NCI-H345 (cell line): ENCODE results near the gene DLG2.

Source experiments
- DNase-seq: peaks from one replicate; lab custom pipeline; 2025; lab: John Stamatoyannopoulos, UW

Gene DLG2

GRCh38 chr11:83680321-83680720 is 1946.8 kb downstream of the DLG2 start:
- peak; percentile 41 for DNase-seq

GRCh38 chr11:83678831-83679584 is 1948.1 kb downstream of the DLG2 start:
- DNase-seq, result no peak

GRCh38 chr11:83677730-83678129 is 1949.4 kb downstream of the DLG2 start:
- DNase-seq, result no peak

- DNase-seq, result no peak
Measured at GRCh38 chr11:83676056-83676601, 1951.0 kb downstream of the DLG2 start.

GRCh38 chr11:83674102-83674896 is 1952.8 kb downstream of the DLG2 start:
- DNase-seq, result no peak

GRCh38 chr11:83671289-83671688 is 1955.9 kb downstream of the DLG2 start:
- peak; percentile 17 for DNase-seq

GRCh38 chr11:83666149-83666548 is 1961.0 kb downstream of the DLG2 start:
- DNase-seq, result no peak

- no peak for DNase-seq
Measured at GRCh38 chr11:83663988-83664387, 1963.2 kb downstream of the DLG2 start.

GRCh38 chr11:83663446-83663845 is 1963.7 kb downstream of the DLG2 start:
- DNase-seq, result no peak

- no peak for DNase-seq
Measured at GRCh38 chr11:83662494-83662893, 1964.7 kb downstream of the DLG2 start.

- DNase-seq, result no peak
Measured at GRCh38 chr11:83661491-83662350, 1965.4 kb downstream of the DLG2 start.

GRCh38 chr11:83659466-83659865 is 1967.7 kb downstream of the DLG2 start:
- no peak for DNase-seq

- no peak for DNase-seq
Measured at GRCh38 chr11:83656796-83657330, 1970.3 kb downstream of the DLG2 start.

GRCh38 chr11:83655976-83656375 is 1971.2 kb downstream of the DLG2 start:
- DNase-seq, result no peak

- no peak for DNase-seq
Measured at GRCh38 chr11:83649528-83649855, 1977.7 kb downstream of the DLG2 start.

- no peak for DNase-seq
Measured at GRCh38 chr11:83648610-83649527, 1978.3 kb downstream of the DLG2 start.

- no peak for DNase-seq
Measured at GRCh38 chr11:83645561-83645960, 1981.6 kb downstream of the DLG2 start.

GRCh38 chr11:83643115-83643514 is 1984.0 kb downstream of the DLG2 start:
- no peak for DNase-seq

- no peak for DNase-seq
Measured at GRCh38 chr11:83642500-83642899, 1984.6 kb downstream of the DLG2 start.

- no peak for DNase-seq
Measured at GRCh38 chr11:83641511-83641910, 1985.6 kb downstream of the DLG2 start.
